CD8-positive, alpha-beta memory T cell (primary cell): ENCODE results near the gene KCNJ13. TPM values are rescaled to one million over a fixed set of nuclear protein-coding genes. Genes with fewer than 3 reads are reported as not detected.

ENCODE experiments used
- CTCF ChIA-PET: fragments of 350-600 bp; sonication (Branson Sonifier 250); formaldehyde crosslinking; loops from one replicate; lab custom pipeline; 2021; ENCODE audit warnings: antibody characterized with exemption; lab: Charles Lee
- POLR2A ChIA-PET: fragments of 350-600 bp; sonication (Branson Sonifier 250); formaldehyde crosslinking; loops from one replicate; lab custom pipeline; 2021; ENCODE audit warnings: antibody characterized with exemption; lab: Charles Lee
- DNase-seq, 5 donors: peaks; one replicate each; pipeline versions ENCODE4 v3.0.0 to v3.0.0-alpha.2; 2020 to 2022; ENCODE audit warnings: mixed read lengths in 1 of 5
- H3K27ac ChIP-seq: one replicate; pipeline ENCODE4 v1.7.0; 2013; ENCODE audit warnings: low read depth, mild to moderate bottlenecking, low read length, moderate library complexity
- H3K27me3 ChIP-seq: 2 replicates; pipeline ENCODE4 v1.7.0; 2013; ENCODE audit warnings: low read length, mild to moderate bottlenecking; ENCODE audit not compliant: insufficient read depth, poor library complexity, severe bottlenecking
- H3K36me3 ChIP-seq: 2 replicates; pipeline ENCODE4 v1.7.0; 2013; ENCODE audit warnings: mild to moderate bottlenecking, low read length, moderate library complexity; ENCODE audit not compliant: insufficient read depth
- H3K4me1 ChIP-seq: 2 replicates; pipeline ENCODE4 v1.7.0; 2013; ENCODE audit warnings: mild to moderate bottlenecking, low read length, moderate library complexity; ENCODE audit not compliant: insufficient read depth
- H3K4me3 ChIP-seq: 2 replicates; pipeline ENCODE4 v1.7.0; 2013; ENCODE audit warnings: mild to moderate bottlenecking, low read length
- H3K9me3 ChIP-seq: 2 replicates; pipeline ENCODE4 v1.7.0; 2013; ENCODE audit warnings: mild to moderate bottlenecking, low read length
- H3K27ac Mint-ChIP-seq, 8 donors: one replicate each; pipeline ENCODE4 v1.8.0; 2020 to 2021; ENCODE audit warnings: mixed read lengths in 8 of 8, mild to moderate bottlenecking in 6 of 8, inconsistent platforms in 3 of 8, moderate library complexity in 3 of 8
- H3K27me3 Mint-ChIP-seq, 2 donors: one replicate each; pipeline ENCODE4 v1.8.0; 2020 to 2021; ENCODE audit warnings: mixed read lengths in 2 of 2, mild to moderate bottlenecking in 1 of 2, moderate library complexity in 1 of 2
- H3K36me3 Mint-ChIP-seq, 3 donors: one replicate each; pipeline ENCODE4 v1.8.0; 2020 to 2021; ENCODE audit warnings: mixed read lengths in 3 of 3, inconsistent platforms in 1 of 3, mild to moderate bottlenecking in 1 of 3
- H3K4me1 Mint-ChIP-seq, 3 donors: one replicate each; pipeline ENCODE4 v1.8.0; 2020 to 2021; ENCODE audit warnings: mixed read lengths in 3 of 3, inconsistent platforms in 1 of 3, mild to moderate bottlenecking in 1 of 3
- H3K4me3 Mint-ChIP-seq, 7 donors: one replicate each; pipeline ENCODE4 v1.8.0; 2020 to 2021; ENCODE audit warnings: mixed read lengths in 7 of 7, mild to moderate bottlenecking in 6 of 7, moderate library complexity in 4 of 7, inconsistent platforms in 2 of 7
- H3K9me3 Mint-ChIP-seq, 5 donors: one replicate each; pipeline ENCODE4 v1.8.0; 2020 to 2022; ENCODE audit warnings: mixed read lengths in 5 of 5, mild to moderate bottlenecking in 3 of 5, moderate library complexity in 2 of 5, inconsistent platforms in 1 of 5
- polyA plus RNA-seq: library from polyadenylated mRNA; unstranded; fragments of 300-500 nt; fragmentation: Illumina TruSeq; gene quantifications from one replicate; pipeline ENCODE4 v1.2.3, GENCODE V29; 2021
- total RNA-seq, 2 experiments: library from RNA; stranded (reverse); gene quantifications; one replicate each; pipeline ENCODE4 v1.2.3, GENCODE V29; 2021

KCNJ13 gene
- total and polyA plus RNA-seq, 3 experiments from 2014 or later = 0.20 TPM; not detected in 2

GRCh38 chr2:232781765-232782164 lies 5.4 kb upstream of the KCNJ13 start:
- peaks cover 4 to 7% (median 6%) of the 10 kb centered on the region in 3 donors for H3K4me1 Mint-ChIP-seq
- ChIA-PET CTCF (no interaction called here), POLR2A (no interaction called here)
- Histone ChIP-seq H3K9me3 (no peaks in the 10 kb centered on the region), H3K27ac (no peak overlapping the region), H3K27me3 (no peaks in the 10 kb centered on the region), H3K4me3 (no peak overlapping the region), H3K36me3 (no peaks in the 10 kb centered on the region), H3K4me1 (no peaks in the 10 kb centered on the region)
- no peak for DNase-seq
- H3K27ac Mint-ChIP-seq = peak overlapping the region in 6 of 8 donors; percentile 17 to 80 (median 51)
- no peaks in the 10 kb centered on the region for H3K27me3 Mint-ChIP-seq
- no peak overlapping the region for H3K4me3 Mint-ChIP-seq
- H3K36me3 Mint-ChIP-seq = peaks cover 0 to 54% (median 6%) of the 10 kb centered on the region in 3 donors
- no peaks in the 10 kb centered on the region for H3K9me3 Mint-ChIP-seq

GRCh38 chr2:232779934-232780333 lies 3.6 kb upstream of the KCNJ13 start:
- POLR2A ChIA-PET = no interaction called here
- H3K9me3 Mint-ChIP-seq = no peaks in the 10 kb centered on the region

GRCh38 chr2:232779465-232779864 lies 3.1 kb upstream of the KCNJ13 start:
- Histone ChIP-seq H3K36me3 (no peaks in the 10 kb centered on the region), H3K27ac (no peak overlapping the region), H3K4me1 (no peaks in the 10 kb centered on the region), H3K27me3 (no peaks in the 10 kb centered on the region), H3K9me3 (no peaks in the 10 kb centered on the region), H3K4me3 (no peak overlapping the region)
- ChIA-PET POLR2A (no interaction called here), CTCF (no interaction called here)
- no peak overlapping the region for H3K4me3 Mint-ChIP-seq
- H3K36me3 Mint-ChIP-seq = peaks cover 0 to 53% (median 6%) of the 10 kb centered on the region in 3 donors
- H3K27ac Mint-ChIP-seq = peak overlapping the region in 3 of 8 donors; percentile 17 to 85 (median 34)
- no peaks in the 10 kb centered on the region for H3K9me3 Mint-ChIP-seq
- no peak for DNase-seq
- H3K4me1 Mint-ChIP-seq = peaks cover 4 to 7% (median 6%) of the 10 kb centered on the region in 3 donors
- H3K27me3 Mint-ChIP-seq = no peaks in the 10 kb centered on the region

More at GRCh38 chr2:232779934-232780333, 3.6 kb upstream of the KCNJ13 start:
- CTCF ChIA-PET = no interaction called here
- Histone ChIP-seq H3K27me3 (no peaks in the 10 kb centered on the region), H3K4me3 (no peak overlapping the region), H3K4me1 (no peaks in the 10 kb centered on the region), H3K27ac (no peak overlapping the region), H3K36me3 (no peaks in the 10 kb centered on the region), H3K9me3 (no peaks in the 10 kb centered on the region)
- no peak overlapping the region for H3K27ac Mint-ChIP-seq
- H3K36me3 Mint-ChIP-seq = peaks cover 0 to 55% (median 6%) of the 10 kb centered on the region in 3 donors
- no peak for DNase-seq
- H3K4me3 Mint-ChIP-seq = no peak overlapping the region
- peaks cover 4 to 7% (median 6%) of the 10 kb centered on the region in 3 donors for H3K4me1 Mint-ChIP-seq
- H3K27me3 Mint-ChIP-seq = no peaks in the 10 kb centered on the region

- Mint-ChIP-seq H3K9me3 (no peaks in the 10 kb centered on the region), H3K36me3 (peaks cover 0 to 52% (median 0%) of the 10 kb centered on the region in 3 donors), H3K27ac (no peak overlapping the region), H3K4me1 (peaks cover 17 to 22% (median 18%) of the 10 kb centered on the region in 3 donors), H3K27me3 (no peaks in the 10 kb centered on the region), H3K4me3 (no peak overlapping the region)
- Histone ChIP-seq H3K9me3 (no peaks in the 10 kb centered on the region), H3K27ac (no peak overlapping the region), H3K36me3 (no peaks in the 10 kb centered on the region), H3K27me3 (no peaks in the 10 kb centered on the region), H3K4me3 (no peak overlapping the region), H3K4me1 (peaks cover 6% of the 10 kb centered on the region)
- POLR2A ChIA-PET = no interaction called here
- CTCF ChIA-PET = no interaction called here
- DNase-seq = no peak
These were observed 911 bp upstream of the KCNJ13 start for GRCh38 chr2:232777276-232777675.

- peaks cover 12% of the 10 kb centered on the region for H3K4me1 ChIP-seq
- H3K9me3 ChIP-seq = no peaks in the 10 kb centered on the region
- Mint-ChIP-seq H3K4me3 (no peak overlapping the region), H3K36me3 (peaks cover 0 to 59% (median 3%) of the 10 kb centered on the region in 3 donors), H3K27ac (peak overlapping the region in 2 of 8 donors; percentile 15 to 39), H3K27me3 (no peaks in the 10 kb centered on the region), H3K4me1 (peaks cover 30 to 39% (median 34%) of the 10 kb centered on the region in 3 donors), H3K9me3 (no peaks in the 10 kb centered on the region)
- no peak overlapping the region for H3K4me3 ChIP-seq
- H3K36me3 ChIP-seq = no peaks in the 10 kb centered on the region
- ChIA-PET CTCF (no interaction called here), POLR2A (no interaction called here)
- no peak overlapping the region for H3K27ac ChIP-seq
- DNase-seq = no peak
- H3K27me3 ChIP-seq = no peaks in the 10 kb centered on the region
These were observed 2.5 kb downstream of the KCNJ13 start for GRCh38 chr2:232773815-232774214.

- no peak overlapping the region for H3K4me3 ChIP-seq
- H3K4me1 ChIP-seq = peaks cover 12% of the 10 kb centered on the region
- Mint-ChIP-seq H3K27ac (peak overlapping the region in 5 of 8 donors; percentile 1 to 67 (median 51)), H3K36me3 (peaks cover 0 to 63% (median 6%) of the 10 kb centered on the region in 3 donors), H3K4me3 (peak overlapping the region in 1 of 7 donors; percentile 1), H3K27me3 (no peaks in the 10 kb centered on the region), H3K9me3 (no peaks in the 10 kb centered on the region), H3K4me1 (peaks cover 27 to 45% (median 34%) of the 10 kb centered on the region in 3 donors)
- H3K9me3 ChIP-seq = no peaks in the 10 kb centered on the region
- ChIA-PET POLR2A (interaction anchor here (0.7 kb wide), 1 partner anchor 33 kb away, joined by 3 read pairs; no protein-coding TSS in a partner anchor), CTCF (no interaction called here)
- no peak for DNase-seq
- no peak overlapping the region for H3K27ac ChIP-seq
- H3K27me3 ChIP-seq = no peaks in the 10 kb centered on the region
- H3K36me3 ChIP-seq = peaks cover 4% of the 10 kb centered on the region
These were observed 3.8 kb downstream of the KCNJ13 start for GRCh38 chr2:232772531-232772930.

- ChIA-PET CTCF (no interaction called here), POLR2A (no interaction called here)
- H3K36me3 Mint-ChIP-seq = peaks cover 0 to 67% (median 6%) of the 10 kb centered on the region in 3 donors
- Histone ChIP-seq H3K4me3 (no peak overlapping the region), H3K4me1 (peaks cover 12% of the 10 kb centered on the region), H3K27me3 (no peaks in the 10 kb centered on the region), H3K9me3 (no peaks in the 10 kb centered on the region), H3K27ac (no peak overlapping the region), H3K36me3 (peaks cover 4% of the 10 kb centered on the region)
- DNase-seq = no peak
- no peaks in the 10 kb centered on the region for H3K9me3 Mint-ChIP-seq
- no peaks in the 10 kb centered on the region for H3K27me3 Mint-ChIP-seq
- H3K27ac Mint-ChIP-seq = peak overlapping the region in 4 of 8 donors; percentile 4 to 70 (median 52)
- H3K4me3 Mint-ChIP-seq = no peak overlapping the region
- peaks cover 27 to 45% (median 34%) of the 10 kb centered on the region in 3 donors for H3K4me1 Mint-ChIP-seq
These were observed 4.5 kb downstream of the KCNJ13 start for GRCh38 chr2:232771870-232772269.

- POLR2A ChIA-PET = interaction anchor here (0.8 kb wide), 1 partner anchor 497 kb away, joined by 3 read pairs; no protein-coding TSS in a partner anchor
These were observed 6.2 kb downstream of the KCNJ13 start for GRCh38 chr2:232770207-232770606.

More at GRCh38 chr2:232770207-232770606, 6.2 kb downstream of the KCNJ13 start:
- CTCF ChIA-PET = no interaction called here
- Mint-ChIP-seq H3K9me3 (no peaks in the 10 kb centered on the region), H3K27me3 (no peaks in the 10 kb centered on the region), H3K4me3 (no peak overlapping the region), H3K27ac (peak overlapping the region in 2 of 8 donors; percentile 28 to 56), H3K4me1 (peaks cover 29 to 45% (median 34%) of the 10 kb centered on the region in 3 donors), H3K36me3 (peaks cover 0 to 68% (median 14%) of the 10 kb centered on the region in 3 donors)
- no peak for DNase-seq
- Histone ChIP-seq H3K4me1 (peaks cover 12% of the 10 kb centered on the region), H3K4me3 (no peak overlapping the region), H3K9me3 (no peaks in the 10 kb centered on the region), H3K27ac (no peak overlapping the region), H3K36me3 (peaks cover 4% of the 10 kb centered on the region), H3K27me3 (no peaks in the 10 kb centered on the region)
